GM18858 (cell line): Measurements from ENCODE around the gene BCAR1.
A peak's percentile ranks its signal among the peaks of the same experiment; 100 is the strongest.
"Not testable (repeated sequence)": the region's sequence is repeated elsewhere in the genome, so short reads cannot be mapped to it uniquely, and the experiment has no call there.

Experiments
- ATAC-seq: cut with Tn5 transposase; IDR thresholded peaks from one replicate; pipeline ENCODE4 v1.9.1; 2021; ENCODE audit not compliant: unreplicated experiment

Gene BCAR1

DNA sequence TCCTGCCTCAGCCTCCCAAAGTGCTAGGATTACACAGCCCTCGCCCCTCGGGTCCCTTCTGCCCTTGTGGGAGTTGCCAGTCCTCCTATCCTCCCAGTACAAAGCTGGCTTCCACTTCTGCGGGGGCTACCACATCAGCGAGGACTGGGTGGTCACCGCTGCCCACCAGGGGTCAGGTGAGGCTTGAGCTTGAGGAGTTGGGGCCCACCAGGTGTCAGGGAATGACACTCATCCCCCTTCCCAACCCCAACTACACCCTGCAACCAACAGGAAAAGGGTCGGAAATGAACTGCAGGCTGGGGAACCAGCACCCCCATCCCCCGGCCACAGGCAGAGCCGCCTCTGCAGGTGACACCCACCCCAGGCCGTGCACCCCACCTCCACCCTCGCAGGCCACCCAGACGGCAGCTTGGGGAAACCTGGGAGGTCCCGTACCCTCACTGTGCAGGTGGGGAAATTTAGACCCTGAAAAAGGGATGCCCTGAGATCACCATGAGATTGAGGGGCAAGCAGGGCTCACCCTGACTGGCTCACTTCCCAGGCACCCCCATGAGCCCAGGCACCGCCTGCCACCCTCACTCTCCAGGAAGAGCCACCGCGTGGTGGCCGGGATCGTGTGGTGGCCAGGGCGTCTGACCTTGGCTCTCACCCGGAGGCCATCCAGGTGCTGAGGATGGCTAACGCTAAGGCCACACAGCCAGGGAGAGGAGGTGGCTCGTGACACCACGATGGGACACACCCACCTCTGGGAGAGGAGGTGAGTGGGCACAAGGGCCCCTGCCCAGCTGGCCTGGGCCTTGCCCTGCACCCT lies 24.7 kb downstream of the BCAR1 start:
- no peak for ATAC-seq

DNA sequence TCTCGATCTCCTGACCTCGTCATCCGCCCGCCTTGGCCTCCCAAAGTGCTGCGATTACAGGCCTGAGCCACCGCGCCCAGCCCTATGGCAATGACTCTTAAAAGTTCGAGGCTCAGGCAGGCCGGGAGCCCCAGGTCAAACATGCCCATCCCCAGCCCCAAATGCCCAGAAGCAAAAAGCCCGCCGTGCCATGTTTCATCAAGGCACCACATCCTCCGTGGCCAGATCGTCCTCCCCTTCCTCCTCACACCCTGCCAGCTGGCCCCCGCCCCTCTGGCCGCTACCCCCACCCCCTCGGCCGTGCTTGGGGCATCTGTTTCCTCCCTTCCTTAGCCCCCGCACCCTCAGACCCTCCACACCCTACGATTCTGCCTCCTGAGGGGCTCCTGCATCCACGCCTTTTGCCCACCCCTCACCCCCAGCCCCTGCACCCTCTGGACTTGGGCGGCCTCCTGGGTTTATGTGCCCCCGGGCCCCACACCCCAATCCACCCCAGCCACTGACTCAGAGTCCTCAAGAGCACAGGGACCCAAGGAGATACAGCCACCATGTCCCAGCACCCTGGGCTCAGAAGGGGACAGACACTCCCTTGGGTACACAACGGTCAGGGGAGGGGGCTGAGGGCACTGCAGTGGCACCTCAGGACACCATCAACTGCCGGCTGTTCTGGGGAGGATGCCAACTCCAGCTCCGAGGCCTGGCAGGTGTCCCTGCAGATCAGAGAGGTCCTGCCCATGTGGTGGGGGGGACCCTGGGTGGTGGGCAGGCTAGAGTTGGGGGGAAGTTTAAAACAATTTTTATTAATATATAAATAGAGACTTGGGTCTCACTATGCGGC lies 25.5 kb downstream of the BCAR1 start:
- no peak for ATAC-seq

GRCh38 chr16:75225092-75225491 lies 26.3 kb downstream of the BCAR1 start:
- no peak for ATAC-seq

- no peak for ATAC-seq
Measured at GRCh38 chr16:75224306-75225082, 26.9 kb downstream of the BCAR1 start.

- not testable (repeated sequence) for ATAC-seq
Measured at GRCh38 chr16:75223129-75223528, 28.3 kb downstream of the BCAR1 start.

DNA sequence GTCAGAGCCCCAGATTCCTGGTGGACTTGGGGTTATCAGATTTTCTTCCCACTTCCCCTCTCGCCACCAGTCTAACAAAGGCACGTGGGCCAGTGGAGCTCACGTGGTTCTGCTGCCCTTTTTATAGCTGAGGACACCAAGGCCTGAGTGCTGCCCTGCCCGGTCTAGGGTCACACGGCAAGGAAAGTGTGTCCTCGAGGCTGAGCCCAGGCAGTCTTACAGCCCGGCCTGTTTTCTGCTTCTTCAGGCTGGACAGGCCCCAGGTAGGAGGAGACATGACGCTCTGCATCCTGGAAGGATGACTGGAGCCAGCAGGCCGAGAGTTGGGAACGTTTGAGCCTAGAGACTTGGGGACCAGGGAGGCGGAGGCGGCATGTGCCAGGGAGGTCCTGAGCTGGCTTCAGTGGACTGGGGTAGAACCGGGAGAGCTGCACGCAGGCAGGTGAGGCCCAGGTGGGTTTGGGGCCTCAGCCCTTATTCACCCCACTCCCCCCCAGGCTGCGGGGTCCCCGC lies 29.1 kb downstream of the BCAR1 start:
- ATAC-seq, result no peak

GRCh38 chr16:75219838-75220237 lies 31.6 kb downstream of the BCAR1 start:
- ATAC-seq, result no peak

DNA sequence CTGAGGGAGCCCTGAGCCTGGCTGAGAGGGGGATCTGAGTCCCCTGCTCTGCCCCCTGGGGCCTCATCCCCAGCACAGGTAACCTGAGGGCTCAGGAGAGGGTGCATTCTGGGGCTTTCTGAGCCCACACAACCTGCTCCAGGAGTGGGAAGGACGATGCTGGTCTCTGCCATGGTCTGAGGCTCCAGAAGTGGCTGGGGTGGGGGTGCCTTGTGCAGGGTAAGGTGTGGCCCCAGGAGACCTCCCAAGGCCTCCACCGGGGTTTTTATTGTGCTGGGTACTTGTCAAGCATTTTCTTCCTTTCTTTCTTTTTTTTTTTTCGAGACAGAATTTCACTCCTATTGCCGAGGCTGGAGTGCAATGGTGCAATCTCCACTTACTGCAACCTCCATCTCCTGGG lies 32.3 kb downstream of the BCAR1 start:
- no peak for ATAC-seq

- peak; percentile 60 for ATAC-seq
Measured at GRCh38 chr16:75218256-75219076, 33.0 kb downstream of the BCAR1 start, which contains the start of gene CTRB1. Gene CTRB1 (plus strand): TSS chr16:75218988. CDS start chr16:75219008, 20 bp downstream.

- no peak for ATAC-seq
Measured at GRCh38 chr16:75217389-75217851, 34.0 kb downstream of the BCAR1 start.

- ATAC-seq, result no peak
Measured at GRCh38 chr16:75216576-75216975, 34.8 kb downstream of the BCAR1 start.

DNA sequence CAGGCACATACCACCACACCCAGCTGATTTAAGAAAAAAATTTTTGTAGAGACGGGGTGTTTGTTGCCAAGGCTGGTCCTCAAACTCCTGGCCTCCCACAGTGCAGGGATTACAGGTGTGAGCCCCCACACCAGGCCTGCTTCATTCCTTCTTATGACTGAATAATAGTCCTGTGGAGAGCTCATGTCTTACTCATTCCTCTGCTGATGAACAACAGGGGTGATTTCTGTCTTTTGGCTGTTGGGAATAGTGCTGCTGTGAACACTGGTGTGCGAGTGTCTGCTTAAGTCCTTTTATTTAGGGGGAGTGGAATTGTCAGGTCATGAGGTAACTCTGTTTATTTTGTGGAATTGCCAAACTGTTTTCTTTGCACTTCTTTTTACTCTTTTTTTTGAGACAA lies 35.3 kb downstream of the BCAR1 start:
- ATAC-seq, result no peak

DNA sequence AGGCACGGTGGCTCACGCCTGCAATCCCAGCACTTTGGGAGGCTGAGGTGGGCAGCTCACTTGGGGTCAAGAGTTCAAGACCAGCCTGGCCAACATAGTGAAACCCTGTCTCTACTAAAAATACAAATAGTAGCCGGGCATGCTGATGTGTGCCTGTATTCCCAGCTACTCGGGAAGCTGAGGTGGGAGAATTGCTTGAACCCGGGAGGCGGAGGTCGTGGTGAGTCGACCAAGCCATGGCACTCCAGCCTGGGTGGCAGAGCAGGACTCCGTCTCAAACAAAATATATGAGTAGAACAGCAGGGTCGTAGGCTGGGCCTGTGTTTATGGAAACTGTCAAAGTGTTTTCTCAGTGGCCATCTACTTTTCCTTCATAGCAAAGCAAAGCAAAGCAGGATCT lies 40.1 kb downstream of the BCAR1 start:
- not testable (repeated sequence) for ATAC-seq

DNA sequence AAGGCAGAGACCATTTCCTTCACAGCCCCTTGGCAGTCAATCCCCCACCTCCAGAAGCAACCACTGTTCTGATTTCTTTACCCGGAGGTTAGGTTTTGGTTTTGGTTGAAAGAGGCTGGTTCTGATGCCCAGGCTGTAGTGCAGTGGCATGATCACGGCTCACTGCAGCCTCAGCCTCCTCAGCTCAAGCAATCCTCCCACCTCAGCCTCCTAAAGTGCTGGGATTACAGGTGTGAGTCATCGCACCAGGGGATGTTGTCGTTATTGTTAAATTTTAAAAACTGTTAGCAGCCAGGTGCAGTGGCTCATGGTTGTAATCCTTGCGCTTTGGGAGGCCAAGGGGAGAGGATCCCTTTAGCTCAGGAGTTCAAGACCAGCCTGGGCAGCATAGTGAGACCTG lies 41.5 kb downstream of the BCAR1 start:
- ATAC-seq, result no peak

GRCh38 chr16:75209514-75209913 lies 41.9 kb downstream of the BCAR1 start:
- not testable (repeated sequence) for ATAC-seq

- ATAC-seq, result no peak
Measured at GRCh38 chr16:75208861-75209505, 42.4 kb downstream of the BCAR1 start.

- no peak for ATAC-seq
Measured at GRCh38 chr16:75208242-75208825, 43.1 kb downstream of the BCAR1 start.

- no peak for ATAC-seq
Measured at GRCh38 chr16:75207831-75208230, 43.6 kb downstream of the BCAR1 start.

GRCh38 chr16:75206749-75207451 lies 44.5 kb downstream of the BCAR1 start, which contains the start of gene CTRB2:
Gene CTRB2 (minus strand): TSS chr16:75207161. CDS start chr16:75207141, 20 bp downstream.
- no peak for ATAC-seq
